Neural progenitor cell (in vitro differentiated cells): Measurements from ENCODE around the gene ACOT13.

ENCODE experiments used
- EZH2 ChIP-seq: fragments of 200-600 bp; sonication (generic); IDR thresholded peaks from 2 replicates; pipeline ENCODE4 v1.6.1; 2017; ENCODE audit warnings: antibody characterized with exemption, mild to moderate bottlenecking, moderate library complexity
- TF ChIP-seq, protein P1 (sequence below): fragments of 200-600 bp; sonication (generic); IDR thresholded peaks from 2 replicates; pipeline ENCODE4 v1.5.1; 2017; ENCODE audit warnings: antibody characterized with exemption, mild to moderate bottlenecking

- TF ChIP-seq EZH2, result no peak
- TF ChIP-seq, protein P1, sequence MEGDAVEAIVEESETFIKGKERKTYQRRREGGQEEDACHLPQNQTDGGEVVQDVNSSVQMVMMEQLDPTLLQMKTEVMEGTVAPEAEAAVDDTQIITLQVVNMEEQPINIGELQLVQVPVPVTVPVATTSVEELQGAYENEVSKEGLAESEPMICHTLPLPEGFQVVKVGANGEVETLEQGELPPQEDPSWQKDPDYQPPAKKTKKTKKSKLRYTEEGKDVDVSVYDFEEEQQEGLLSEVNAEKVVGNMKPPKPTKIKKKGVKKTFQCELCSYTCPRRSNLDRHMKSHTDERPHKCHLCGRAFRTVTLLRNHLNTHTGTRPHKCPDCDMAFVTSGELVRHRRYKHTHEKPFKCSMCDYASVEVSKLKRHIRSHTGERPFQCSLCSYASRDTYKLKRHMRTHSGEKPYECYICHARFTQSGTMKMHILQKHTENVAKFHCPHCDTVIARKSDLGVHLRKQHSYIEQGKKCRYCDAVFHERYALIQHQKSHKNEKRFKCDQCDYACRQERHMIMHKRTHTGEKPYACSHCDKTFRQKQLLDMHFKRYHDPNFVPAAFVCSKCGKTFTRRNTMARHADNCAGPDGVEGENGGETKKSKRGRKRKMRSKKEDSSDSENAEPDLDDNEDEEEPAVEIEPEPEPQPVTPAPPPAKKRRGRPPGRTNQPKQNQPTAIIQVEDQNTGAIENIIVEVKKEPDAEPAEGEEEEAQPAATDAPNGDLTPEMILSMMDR, result no peak
These were observed 35.2 kb upstream of the ACOT13 start for GRCh38 chr6:24631671-24632070.
